Activated CD8-positive, alpha-beta memory T cell treated with anti-CD3 and anti-CD28 coated beads, Interleukin-2, amount 50 U/mL, for 1 hour (primary cell): ENCODE measurements around the gene AP3S2.
"Not testable (repeated sequence)": the region's sequence is repeated elsewhere in the genome, so short reads cannot be mapped to it uniquely, and the experiment has no call there.

ENCODE experiments used
- DNase-seq: peaks from one replicate; pipeline ENCODE4 v3.0.0-alpha.2; 2020; ENCODE audit errors: extremely low read depth

AP3S2 gene

DNA sequence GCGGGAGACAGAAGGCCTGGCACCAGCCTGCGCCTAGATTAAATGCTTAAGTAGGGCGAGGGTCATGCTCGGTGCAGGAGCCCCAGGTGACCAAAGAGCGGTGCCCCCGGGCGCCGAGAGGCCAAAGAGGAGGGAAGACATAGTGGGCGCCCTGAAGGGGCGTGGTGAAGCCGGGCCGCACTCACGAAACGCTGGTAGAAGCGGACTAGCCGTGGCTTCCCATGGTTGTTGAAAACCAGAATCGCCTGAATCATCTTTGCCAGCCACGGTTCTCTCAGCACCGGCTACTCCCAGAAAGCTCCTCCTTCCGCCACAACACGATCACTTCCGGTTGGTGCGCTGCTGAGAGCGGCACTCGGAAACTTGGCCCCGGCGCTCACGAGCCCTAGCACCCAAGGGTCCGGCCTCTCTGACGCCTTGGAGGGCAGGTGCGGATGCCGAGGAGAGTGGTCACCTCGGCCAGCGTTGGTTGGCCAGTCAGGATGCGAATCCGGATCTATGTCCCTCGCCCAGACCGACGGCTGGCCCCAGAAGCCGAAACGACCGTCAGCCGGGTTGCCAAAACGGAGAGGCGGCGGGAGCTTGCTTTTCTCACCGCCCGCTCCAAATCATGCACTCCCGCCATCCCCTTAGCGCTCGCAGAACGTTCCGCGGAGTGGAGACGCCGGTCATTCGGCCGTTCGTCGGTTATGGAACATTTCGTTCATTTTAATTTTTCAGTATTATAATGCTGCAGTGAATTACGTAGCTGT, at the start of gene AP3S2:
Gene AP3S2 (minus strand): TSS at position 299 of the 752 bp plus-strand sequence. CDS start 45 bp downstream, at position 254.
- peak; percentile 70 for DNase-seq

DNA sequence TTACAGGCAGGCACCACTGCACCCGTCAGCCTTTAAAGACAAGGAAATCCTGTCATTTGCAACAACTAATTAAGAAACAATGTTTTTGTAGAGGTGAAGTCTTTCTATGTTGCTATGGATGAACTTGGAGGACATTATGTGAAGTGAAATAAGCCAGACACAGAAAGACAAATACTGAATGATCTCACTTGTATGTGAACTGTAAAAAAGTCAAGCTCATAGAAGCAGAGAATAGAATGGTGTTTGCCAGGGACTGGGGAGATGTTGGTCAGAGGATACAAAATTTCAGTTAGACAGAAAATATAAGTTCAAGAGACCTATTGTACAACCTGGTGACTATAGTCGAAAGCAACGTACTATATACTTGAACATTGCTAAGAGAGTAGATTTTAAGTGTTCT, 46.1 kb upstream of the AP3S2 start:
- DNase-seq = no peak

- not testable (repeated sequence) for DNase-seq
Observed at GRCh38 chr15:89939377-89939776, 45.6 kb upstream of the AP3S2 start.

- no peak for DNase-seq
Observed at GRCh38 chr15:89937365-89938350, 43.9 kb upstream of the AP3S2 start.

DNA sequence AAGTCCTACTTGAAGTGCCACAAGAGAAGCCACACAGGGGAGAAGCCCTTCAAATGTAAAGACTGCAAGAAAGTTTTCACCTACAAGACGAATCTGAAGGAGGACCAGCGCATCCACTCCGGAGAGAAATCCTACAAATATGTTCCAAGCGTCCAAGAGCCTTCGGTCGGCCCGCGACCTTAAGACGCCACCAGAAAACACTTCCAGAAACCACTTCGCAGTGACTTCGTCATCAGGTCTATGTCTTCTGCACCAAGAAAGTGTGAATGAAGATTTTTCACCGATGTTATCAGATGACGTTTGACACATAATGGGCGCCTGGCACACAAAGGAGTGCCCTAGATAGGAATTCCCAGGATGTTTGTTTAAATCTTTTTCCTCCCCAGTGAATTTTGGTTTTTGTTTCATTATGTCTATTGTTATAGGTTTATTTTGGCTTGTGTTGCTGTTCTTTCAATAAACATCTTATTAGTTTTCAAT, 43.0 kb upstream of the AP3S2 start:
- DNase-seq = no peak

- DNase-seq = no peak
Observed at GRCh38 chr15:89936051-89936785, 42.4 kb upstream of the AP3S2 start.

GRCh38 chr15:89932880-89933279, 39.1 kb upstream of the AP3S2 start:
- no peak for DNase-seq

GRCh38 chr15:89928421-89928820, 34.6 kb upstream of the AP3S2 start:
- DNase-seq = no peak

DNA sequence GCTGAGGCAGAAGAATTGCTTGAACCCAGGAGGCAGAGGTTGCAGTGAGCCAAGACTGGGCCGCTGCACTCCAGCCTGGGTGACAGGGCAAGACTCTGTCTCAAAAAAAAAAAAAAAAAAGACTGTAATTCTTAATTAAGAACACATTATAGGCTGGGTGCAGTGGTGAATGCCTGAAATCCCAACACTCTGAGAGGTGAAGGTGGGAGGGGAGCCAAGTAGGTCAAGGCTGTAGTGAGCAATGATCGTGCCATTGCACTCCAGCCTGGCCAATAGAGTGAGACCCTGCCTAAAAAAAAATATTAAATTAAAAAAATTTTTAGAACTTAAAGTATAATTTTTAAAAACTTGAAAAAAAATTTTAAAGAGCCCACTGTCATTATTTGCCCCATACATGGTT, 32.4 kb upstream of the AP3S2 start:
- DNase-seq = no peak

- no peak for DNase-seq
Observed at GRCh38 chr15:89917442-89918101, 23.8 kb upstream of the AP3S2 start.

- DNase-seq = no peak
Observed at GRCh38 chr15:89916660-89917059, 22.9 kb upstream of the AP3S2 start.

DNA sequence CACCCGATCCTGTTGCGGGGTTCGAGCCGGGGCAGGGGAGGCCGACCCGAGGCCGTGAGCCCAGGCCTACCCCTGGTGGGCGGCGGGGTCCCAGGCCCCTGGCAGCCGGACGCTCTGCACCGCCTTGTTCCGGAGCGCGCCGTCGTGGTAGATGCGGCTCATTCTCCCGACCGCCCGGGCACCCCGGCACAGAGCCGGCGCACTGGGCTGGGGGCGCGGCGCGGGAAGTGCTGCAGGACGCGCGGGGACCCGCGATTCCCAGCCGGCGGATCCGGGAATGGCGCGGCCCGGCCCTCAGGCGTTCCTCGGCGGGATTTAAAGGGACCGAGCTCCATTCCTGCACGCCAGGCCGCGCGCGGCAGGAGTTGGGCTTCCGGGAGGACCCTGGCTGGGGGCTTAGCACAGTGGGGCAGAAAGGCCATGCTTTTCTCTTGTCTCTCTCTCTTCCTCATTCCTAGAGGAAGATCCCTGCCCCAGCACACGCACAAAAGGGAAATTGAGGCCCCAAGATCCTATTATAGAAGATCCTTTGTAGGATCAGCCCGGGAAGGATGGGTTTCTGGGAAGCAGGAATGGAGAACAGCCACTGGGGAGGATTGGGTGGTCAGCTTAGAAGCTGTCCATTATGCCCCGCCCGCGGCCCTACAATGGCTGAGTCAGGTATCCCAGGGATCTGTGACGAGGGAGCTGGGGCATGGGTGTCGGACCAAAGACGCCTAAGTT, 19.0 kb upstream of the AP3S2 start, which contains the start of gene ARPIN:
Gene ARPIN (minus strand): TSS at position 279 of the 723 bp plus-strand sequence. CDS start 117 bp downstream, at position 162.
- no peak for DNase-seq

GRCh38 chr15:89912145-89912673, 18.4 kb upstream of the AP3S2 start:
- DNase-seq = no peak

DNA sequence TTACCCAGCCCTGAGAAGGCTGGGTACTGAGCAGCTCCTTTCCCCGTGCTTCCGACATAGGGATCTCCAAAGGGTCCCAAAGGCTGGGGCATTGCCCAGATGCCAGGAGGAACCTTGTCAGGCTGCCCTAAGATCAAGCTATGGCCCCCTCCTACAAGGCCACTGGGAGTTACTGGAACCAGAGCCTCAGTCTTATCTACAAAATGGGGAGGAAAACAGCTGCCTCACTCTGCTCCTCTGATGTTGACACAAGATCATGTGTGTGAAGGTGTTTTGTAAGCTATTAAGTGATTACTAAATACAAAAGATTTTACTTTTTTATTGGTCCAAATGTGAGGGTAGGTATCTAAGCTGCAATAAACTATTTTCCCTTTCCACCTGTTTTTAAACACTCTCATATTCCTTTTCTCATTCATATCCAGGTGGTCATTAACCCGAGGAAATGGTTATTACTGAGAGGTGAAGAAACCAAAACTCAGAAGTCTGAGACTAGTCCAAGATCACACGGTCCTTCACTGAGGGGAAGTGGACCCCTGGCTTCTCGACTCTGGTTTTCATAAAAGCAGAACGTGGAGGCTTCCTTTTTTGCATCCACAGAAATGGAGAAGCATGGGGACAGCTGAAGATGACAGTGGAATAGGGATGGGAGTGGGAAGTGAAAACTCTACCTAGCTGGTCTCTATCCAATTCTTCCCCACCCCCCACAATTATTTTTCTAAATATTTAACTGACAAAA, 17.3 kb upstream of the AP3S2 start:
- DNase-seq = no peak

DNA sequence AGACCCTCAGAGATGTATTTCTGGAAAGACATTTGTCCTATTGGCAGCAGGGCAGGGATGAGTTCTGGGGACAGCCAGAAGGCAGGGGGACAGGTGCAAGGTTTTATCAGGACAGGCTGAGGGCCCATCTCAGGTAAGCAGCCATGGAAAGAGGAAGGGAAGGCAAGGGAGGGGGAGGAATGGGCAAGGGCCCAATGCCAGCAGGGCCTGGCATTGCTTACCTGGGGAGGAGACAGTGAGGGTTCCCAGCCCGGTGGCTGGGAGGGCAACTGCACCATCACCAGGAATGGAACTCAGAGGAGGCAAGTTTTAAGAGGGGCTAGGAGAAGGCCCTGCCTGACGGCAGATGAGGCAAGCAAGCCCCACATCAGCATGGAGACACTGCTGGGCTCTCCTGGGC, 15.8 kb upstream of the AP3S2 start:
- no peak for DNase-seq

GRCh38 chr15:89908226-89908625, 14.4 kb upstream of the AP3S2 start:
- DNase-seq = no peak

DNA sequence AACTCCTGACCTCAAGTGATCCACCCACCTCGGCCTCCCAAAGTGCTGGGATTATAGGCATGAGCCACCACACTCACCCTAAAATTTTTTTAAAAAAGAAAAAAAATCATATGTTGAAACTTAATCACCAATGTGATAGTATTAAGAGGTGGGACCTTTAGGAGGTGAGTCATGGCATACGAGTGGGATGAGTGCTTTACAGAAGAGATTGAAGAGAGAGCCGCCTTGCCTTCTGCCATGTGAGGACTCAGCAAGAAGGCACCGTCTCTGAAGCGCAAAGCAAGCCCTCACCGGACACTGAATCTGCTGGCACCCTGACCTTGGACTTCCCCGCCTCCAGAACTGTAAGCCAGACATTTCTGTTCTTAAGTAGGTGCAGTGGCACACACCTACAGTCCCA, 13.5 kb upstream of the AP3S2 start:
- DNase-seq = no peak

DNA sequence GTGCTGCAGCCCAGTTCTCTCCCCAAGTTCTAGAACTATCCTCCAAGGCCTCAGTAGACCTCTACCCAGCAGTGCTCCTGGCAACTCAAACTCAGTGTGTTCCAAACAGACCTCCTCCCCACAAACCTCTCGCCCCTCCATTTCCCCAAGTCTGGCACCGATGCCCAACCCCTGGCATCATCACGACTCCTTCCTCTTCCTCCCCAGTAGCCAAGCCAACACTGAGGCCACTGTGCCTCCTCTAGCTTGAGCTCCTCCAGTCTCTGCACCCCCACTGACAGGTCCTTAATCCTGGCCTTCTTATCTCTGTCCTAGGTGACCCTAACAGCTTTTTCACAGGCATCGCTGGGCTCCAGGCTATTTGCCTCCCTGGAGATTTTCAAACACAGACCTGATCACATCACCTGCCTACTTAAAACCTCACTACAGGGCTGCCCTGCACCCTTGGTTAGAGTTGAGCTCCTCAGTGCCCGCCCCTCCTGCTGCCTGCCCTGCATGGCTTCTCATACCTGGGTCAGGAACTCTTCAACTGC, 12.1 kb upstream of the AP3S2 start:
- no peak for DNase-seq

DNA sequence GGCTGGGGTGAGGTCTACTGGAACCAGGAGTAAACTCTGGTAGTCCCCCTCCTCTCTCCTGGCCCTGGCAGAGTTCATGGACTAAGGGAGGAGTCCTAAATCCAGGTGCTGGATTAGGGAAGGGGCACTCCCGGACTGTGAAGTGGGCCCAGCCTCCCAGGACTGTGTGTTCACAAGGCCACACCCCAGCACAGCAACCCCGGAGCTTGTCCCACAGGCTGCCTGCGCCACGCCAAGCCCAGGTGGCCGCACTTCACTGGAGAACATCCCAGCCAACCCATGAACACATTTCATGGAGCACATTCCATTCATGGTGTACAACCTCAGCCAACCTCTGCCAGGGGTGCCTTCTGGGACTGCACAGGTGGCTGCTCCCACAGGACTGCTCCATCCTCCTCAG, 10.7 kb upstream of the AP3S2 start:
- no peak for DNase-seq

GRCh38 chr15:89903858-89904130, 10.0 kb upstream of the AP3S2 start:
- no peak for DNase-seq
